GM19043 (cell line): Measurements from ENCODE around the gene DGLUCY.
"Not testable (repeated sequence)": the region's sequence is repeated elsewhere in the genome, so short reads cannot be mapped to it uniquely, and the experiment has no call there.

Experiments used
- ATAC-seq: cut with Tn5 transposase; IDR thresholded peaks from one replicate; pipeline ENCODE4 v1.9.1; 2021; ENCODE audit warnings: low read depth; ENCODE audit not compliant: unreplicated experiment

The DGLUCY gene

GRCh38 chr14:91135039-91135438 is 21.2 kb downstream of the DGLUCY start:
- ATAC-seq = no peak

GRCh38 chr14:91138511-91139359 is 24.9 kb downstream of the DGLUCY start:
- ATAC-seq = no peak

- ATAC-seq = no peak
These were observed 25.9 kb downstream of the DGLUCY start for GRCh38 chr14:91139776-91140175.

GRCh38 chr14:91140672-91141071 is 26.8 kb downstream of the DGLUCY start:
- no peak for ATAC-seq

GRCh38 chr14:91142214-91142668 is 28.4 kb downstream of the DGLUCY start:
- ATAC-seq = peak; percentile 91

GRCh38 chr14:91143862-91144261 is 30.0 kb downstream of the DGLUCY start:
- ATAC-seq = no peak

GRCh38 chr14:91144425-91145145 is 30.7 kb downstream of the DGLUCY start:
- no peak for ATAC-seq

- ATAC-seq = no peak
These were observed 31.7 kb downstream of the DGLUCY start for GRCh38 chr14:91145391-91146160.

GRCh38 chr14:91146661-91147060 is 32.8 kb downstream of the DGLUCY start:
- no peak for ATAC-seq

- ATAC-seq = no peak
These were observed 35.6 kb downstream of the DGLUCY start for GRCh38 chr14:91149462-91149861.

GRCh38 chr14:91152499-91152898 is 38.6 kb downstream of the DGLUCY start:
- no peak for ATAC-seq

- no peak for ATAC-seq
These were observed 39.5 kb downstream of the DGLUCY start for GRCh38 chr14:91153360-91153759.

- no peak for ATAC-seq
These were observed 41.2 kb downstream of the DGLUCY start for GRCh38 chr14:91154851-91155625.

- no peak for ATAC-seq
These were observed 41.8 kb downstream of the DGLUCY start for GRCh38 chr14:91155626-91156089.

- not testable (repeated sequence) for ATAC-seq
These were observed 42.3 kb downstream of the DGLUCY start for GRCh38 chr14:91156142-91156666.

- not testable (repeated sequence) for ATAC-seq
These were observed 43.0 kb downstream of the DGLUCY start for GRCh38 chr14:91156877-91157276.

GRCh38 chr14:91158091-91158790 is 44.4 kb downstream of the DGLUCY start:
- no peak for ATAC-seq

GRCh38 chr14:91159182-91159581 is 45.3 kb downstream of the DGLUCY start:
- no peak for ATAC-seq

GRCh38 chr14:91159906-91160305 is 46.0 kb downstream of the DGLUCY start:
- no peak for ATAC-seq
